A549 (cell line): Measurements from ENCODE around the gene SARM1.

Experiments used
- FOXS1 ChIP-seq: fragments of 250-450 bp; sonication (Bioruptor Pico); IDR thresholded peaks from 2 replicates; pipeline ENCODE4 v1.5.0; 2020; ENCODE audit warnings: mild to moderate bottlenecking, moderate library complexity
- JUNB ChIP-seq: fragments of >200 bp; sonication (Bioruptor Twin); formaldehyde crosslinking; IDR thresholded peaks from 2 replicates; pipeline ENCODE4 v1.6.1; 2016
- MAFK ChIP-seq: fragments of 450-650 bp; IDR thresholded peaks from 2 replicates; pipeline ENCODE4 v1.6.1; 2014; ENCODE audit not compliant: partially characterized antibody
- NR3C1 ChIP-seq: fragments of >200 bp; sonication (Bioruptor Twin); formaldehyde crosslinking; IDR thresholded peaks from 3 replicates; pipeline ENCODE4 v1.6.1; 2017
- PHF8 ChIP-seq: fragments of 200-600 bp; sonication (generic); IDR thresholded peaks from 2 replicates; pipeline ENCODE4 v1.6.1; 2016; ENCODE audit warnings: low read depth, mild to moderate bottlenecking, antibody characterized with exemption, moderate library complexity, borderline replicate concordance
- POLR2A ChIP-seq: IDR thresholded peaks from 2 replicates; pipeline ENCODE4 v1.6.1; 2012; ENCODE audit warnings: mild to moderate bottlenecking, low read length
- RFX5 ChIP-seq: fragments of 450-650 bp; IDR thresholded peaks from 2 replicates; pipeline ENCODE4 v1.7.1; 2014; ENCODE audit warnings: antibody characterized with exemption, mild to moderate bottlenecking, moderate library complexity
- SMC3 ChIP-seq: fragments of >200 bp; sonication (Bioruptor Twin); formaldehyde crosslinking; IDR thresholded peaks from 3 replicates; pipeline ENCODE4 v1.6.1; 2018; ENCODE audit warnings: inconsistent platforms
- ZFP36 ChIP-seq: fragments of 450-650 bp; IDR thresholded peaks from 2 replicates; pipeline ENCODE4 v1.6.1; 2014; ENCODE audit warnings: borderline replicate concordance; ENCODE audit not compliant: partially characterized antibody
- TF ChIP-seq, protein P1 (sequence below): fragments of >200 bp; sonication (Bioruptor Twin); formaldehyde crosslinking; IDR thresholded peaks from 3 replicates; pipeline ENCODE4 v1.5.1; 2016
- TF ChIP-seq, protein P2 (sequence below): fragments of 150-350 bp; IDR thresholded peaks from 2 replicates; pipeline ENCODE4 v1.6.1; 2014; ENCODE audit warnings: low read depth, mild to moderate bottlenecking, low read length
- TF ChIP-seq, protein P3 (sequence below): fragments of 450-650 bp; IDR thresholded peaks from 2 replicates; pipeline ENCODE4 v1.6.1; 2014; ENCODE audit warnings: antibody characterized with exemption
- TF ChIP-seq, protein P4 (sequence below): IDR thresholded peaks from 2 replicates; pipeline ENCODE4 v1.6.1; 2012; ENCODE audit warnings: low read depth, borderline replicate concordance

DNA sequence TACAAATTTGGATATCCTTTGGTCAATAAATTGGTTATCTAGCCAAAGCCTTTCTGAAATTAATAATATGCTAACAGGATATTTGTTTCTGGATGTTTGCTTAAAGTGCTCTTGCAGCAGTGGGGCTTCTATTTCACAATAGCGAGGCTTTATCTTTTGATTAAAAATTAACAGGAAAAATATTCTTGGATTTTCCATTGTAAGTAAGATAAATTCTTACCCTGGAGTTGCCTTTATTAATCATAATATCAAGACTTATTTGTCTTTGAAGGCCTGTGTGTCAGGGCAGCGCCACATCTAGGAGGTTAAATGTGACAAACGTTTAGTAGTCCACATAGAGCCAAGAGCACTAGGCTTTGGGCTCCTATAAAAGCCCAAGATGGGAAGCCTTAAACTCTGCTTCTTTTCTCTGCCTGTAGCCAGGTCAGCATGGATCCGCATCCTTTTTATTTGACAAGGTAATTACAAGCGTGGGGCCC lies 47.2 kb upstream of the SARM1 start:
- TF ChIP-seq, protein P1, sequence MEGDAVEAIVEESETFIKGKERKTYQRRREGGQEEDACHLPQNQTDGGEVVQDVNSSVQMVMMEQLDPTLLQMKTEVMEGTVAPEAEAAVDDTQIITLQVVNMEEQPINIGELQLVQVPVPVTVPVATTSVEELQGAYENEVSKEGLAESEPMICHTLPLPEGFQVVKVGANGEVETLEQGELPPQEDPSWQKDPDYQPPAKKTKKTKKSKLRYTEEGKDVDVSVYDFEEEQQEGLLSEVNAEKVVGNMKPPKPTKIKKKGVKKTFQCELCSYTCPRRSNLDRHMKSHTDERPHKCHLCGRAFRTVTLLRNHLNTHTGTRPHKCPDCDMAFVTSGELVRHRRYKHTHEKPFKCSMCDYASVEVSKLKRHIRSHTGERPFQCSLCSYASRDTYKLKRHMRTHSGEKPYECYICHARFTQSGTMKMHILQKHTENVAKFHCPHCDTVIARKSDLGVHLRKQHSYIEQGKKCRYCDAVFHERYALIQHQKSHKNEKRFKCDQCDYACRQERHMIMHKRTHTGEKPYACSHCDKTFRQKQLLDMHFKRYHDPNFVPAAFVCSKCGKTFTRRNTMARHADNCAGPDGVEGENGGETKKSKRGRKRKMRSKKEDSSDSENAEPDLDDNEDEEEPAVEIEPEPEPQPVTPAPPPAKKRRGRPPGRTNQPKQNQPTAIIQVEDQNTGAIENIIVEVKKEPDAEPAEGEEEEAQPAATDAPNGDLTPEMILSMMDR, result no peak
- no peak; the same call in 2 of the 3 replicates for TF ChIP-seq SMC3
- TF ChIP-seq PHF8, result no peak
- TF ChIP-seq, protein P2, sequence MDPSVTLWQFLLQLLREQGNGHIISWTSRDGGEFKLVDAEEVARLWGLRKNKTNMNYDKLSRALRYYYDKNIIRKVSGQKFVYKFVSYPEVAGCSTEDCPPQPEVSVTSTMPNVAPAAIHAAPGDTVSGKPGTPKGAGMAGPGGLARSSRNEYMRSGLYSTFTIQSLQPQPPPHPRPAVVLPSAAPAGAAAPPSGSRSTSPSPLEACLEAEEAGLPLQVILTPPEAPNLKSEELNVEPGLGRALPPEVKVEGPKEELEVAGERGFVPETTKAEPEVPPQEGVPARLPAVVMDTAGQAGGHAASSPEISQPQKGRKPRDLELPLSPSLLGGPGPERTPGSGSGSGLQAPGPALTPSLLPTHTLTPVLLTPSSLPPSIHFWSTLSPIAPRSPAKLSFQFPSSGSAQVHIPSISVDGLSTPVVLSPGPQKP, result no peak
- TF ChIP-seq POLR2A, result no peak
- no peak for TF ChIP-seq RFX5
- TF ChIP-seq NR3C1, result no peak
- no peak for TF ChIP-seq JUNB
- TF ChIP-seq, protein P3, sequence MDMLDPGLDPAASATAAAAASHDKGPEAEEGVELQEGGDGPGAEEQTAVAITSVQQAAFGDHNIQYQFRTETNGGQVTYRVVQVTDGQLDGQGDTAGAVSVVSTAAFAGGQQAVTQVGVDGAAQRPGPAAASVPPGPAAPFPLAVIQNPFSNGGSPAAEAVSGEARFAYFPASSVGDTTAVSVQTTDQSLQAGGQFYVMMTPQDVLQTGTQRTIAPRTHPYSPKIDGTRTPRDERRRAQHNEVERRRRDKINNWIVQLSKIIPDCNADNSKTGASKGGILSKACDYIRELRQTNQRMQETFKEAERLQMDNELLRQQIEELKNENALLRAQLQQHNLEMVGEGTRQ, result no peak
- no peak for TF ChIP-seq MAFK
- TF ChIP-seq ZFP36, result no peak
- TF ChIP-seq, protein P4, sequence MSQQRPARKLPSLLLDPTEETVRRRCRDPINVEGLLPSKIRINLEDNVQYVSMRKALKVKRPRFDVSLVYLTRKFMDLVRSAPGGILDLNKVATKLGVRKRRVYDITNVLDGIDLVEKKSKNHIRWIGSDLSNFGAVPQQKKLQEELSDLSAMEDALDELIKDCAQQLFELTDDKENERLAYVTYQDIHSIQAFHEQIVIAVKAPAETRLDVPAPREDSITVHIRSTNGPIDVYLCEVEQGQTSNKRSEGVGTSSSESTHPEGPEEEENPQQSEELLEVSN, result no peak
- no peak for TF ChIP-seq FOXS1 (CRISPR knock-in tag)
